Body of pancreas (tissue), 4 donors: ENCODE results near the gene SETD2.

Source experiments
- CTCF ChIP-seq, 7 experiments: fragments of 450-650 bp in 4 of 7; fragments of 200-600 bp in 3 of 7; sonication (generic) in 3 of 7; IDR thresholded peaks; one replicate each; pipeline ENCODE4 v1.5.1; 2016 to 2019; ENCODE audit warnings: antibody characterized with exemption in 7 of 7
- POLR2A ChIP-seq, 3 donors: fragments of 450-650 bp; IDR thresholded peaks; one replicate each; pipeline ENCODE4 v1.6.1; 2016; ENCODE audit warnings: antibody characterized with exemption in 3 of 3, mild to moderate bottlenecking in 2 of 3

GRCh38 chr3:47082519-47082918, 81.4 kb downstream of the SETD2 start:
- TF ChIP-seq CTCF (IDR thresholded peaks at IDR 0.05) (no peak), POLR2A (IDR thresholded peaks at IDR 0.05) (no peak)
